HG02852 (cell line): Measurements from ENCODE around the gene KLHL40.

ENCODE experiments used
- ATAC-seq: cut with Tn5 transposase; IDR thresholded peaks from one replicate; pipeline ENCODE4 v1.9.1; 2021; ENCODE audit warnings: mild to moderate bottlenecking, moderate library complexity; ENCODE audit not compliant: unreplicated experiment

Gene KLHL40

DNA sequence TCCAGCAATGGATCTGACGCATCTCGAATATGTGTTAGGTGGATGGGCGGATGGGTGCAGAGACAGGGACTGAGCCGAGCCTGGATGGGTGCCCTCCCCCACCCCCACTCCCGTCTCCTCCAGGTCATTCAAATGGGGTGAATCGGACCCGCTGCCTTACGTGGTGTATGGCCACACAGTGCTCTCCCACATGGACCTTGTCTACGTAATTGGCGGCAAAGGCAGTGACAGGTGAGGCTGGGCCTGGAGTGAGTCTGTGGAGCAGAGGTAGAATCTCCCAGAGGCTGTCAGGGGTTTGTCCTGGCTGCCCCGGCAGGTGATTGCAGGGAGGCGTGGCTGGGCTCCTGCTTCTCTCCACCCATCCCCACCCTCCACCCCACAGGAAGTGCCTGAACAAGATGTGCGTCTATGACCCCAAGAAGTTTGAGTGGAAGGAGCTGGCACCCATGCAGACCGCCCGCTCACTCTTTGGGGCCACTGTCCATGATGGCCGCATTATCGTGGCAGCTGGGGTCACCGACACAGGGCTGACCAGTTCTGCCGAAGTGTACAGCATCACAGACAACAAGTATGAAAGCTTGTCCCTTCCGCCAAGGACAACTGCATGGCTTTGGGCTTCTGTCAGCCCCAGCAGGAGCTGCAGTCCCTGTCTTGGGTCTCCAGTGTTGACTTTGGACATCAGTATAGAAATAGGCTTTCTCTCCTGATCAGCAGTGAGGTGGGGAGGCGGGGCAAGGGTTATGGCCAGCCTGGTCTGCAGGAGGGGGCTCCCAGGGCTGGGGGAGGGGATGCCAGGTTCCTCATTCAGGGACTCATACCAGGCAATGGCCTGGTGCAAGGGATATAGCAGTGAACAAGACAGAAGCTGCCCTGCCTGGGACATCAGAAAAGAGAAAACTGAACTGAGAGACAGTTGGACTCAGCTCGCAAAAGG lies 3.4 kb downstream of the KLHL40 start:
- no peak for ATAC-seq

DNA sequence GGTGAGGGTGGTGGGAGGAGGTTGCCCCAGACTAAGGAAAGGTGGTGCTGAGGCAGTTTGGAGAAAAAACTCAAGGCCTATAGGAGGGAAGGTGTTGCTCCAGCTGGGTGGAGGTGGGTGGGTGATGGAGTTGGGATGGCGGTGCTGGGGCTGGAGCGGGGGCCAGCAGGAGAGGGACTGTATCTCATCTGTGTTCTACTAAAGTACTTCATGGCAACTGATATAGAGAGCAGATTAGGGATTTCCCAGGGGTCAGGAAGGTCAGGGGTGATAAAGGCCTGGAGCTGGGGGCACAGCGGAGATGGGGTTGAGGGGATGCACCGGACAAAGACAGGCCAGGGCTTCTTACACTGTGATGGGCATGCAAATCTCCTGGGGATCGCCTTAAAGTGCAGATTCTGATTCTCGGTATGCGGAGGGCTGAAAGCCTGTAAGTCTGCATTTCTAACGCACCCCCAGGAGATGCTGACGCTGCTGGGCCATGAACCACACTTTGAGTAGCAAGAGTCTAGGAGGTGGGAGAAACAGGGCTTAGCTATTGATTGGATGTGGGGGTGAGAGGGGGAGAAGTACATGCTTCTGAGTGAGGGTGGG lies 4.2 kb downstream of the KLHL40 start:
- no peak for ATAC-seq

DNA sequence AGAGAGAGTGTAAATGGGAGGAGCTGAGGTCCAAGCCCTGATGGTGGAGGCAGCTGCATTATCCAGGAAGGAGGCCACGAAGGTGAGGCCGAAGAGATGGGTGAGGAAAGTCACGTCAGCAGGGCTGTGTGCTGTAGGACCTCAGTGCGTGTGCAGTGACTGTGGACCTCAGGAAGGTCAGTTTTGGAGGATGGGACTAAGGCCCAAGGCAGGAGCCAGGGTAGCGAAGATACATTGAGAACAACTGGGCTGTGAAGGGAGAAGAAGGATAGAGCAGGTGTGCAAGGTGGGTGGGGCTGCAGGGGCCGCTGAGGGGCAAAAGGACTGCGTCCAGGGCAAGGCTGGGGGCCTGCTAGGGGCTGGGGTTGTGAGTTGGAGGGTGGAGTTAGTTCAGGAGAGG lies 4.9 kb downstream of the KLHL40 start:
- no peak for ATAC-seq

DNA sequence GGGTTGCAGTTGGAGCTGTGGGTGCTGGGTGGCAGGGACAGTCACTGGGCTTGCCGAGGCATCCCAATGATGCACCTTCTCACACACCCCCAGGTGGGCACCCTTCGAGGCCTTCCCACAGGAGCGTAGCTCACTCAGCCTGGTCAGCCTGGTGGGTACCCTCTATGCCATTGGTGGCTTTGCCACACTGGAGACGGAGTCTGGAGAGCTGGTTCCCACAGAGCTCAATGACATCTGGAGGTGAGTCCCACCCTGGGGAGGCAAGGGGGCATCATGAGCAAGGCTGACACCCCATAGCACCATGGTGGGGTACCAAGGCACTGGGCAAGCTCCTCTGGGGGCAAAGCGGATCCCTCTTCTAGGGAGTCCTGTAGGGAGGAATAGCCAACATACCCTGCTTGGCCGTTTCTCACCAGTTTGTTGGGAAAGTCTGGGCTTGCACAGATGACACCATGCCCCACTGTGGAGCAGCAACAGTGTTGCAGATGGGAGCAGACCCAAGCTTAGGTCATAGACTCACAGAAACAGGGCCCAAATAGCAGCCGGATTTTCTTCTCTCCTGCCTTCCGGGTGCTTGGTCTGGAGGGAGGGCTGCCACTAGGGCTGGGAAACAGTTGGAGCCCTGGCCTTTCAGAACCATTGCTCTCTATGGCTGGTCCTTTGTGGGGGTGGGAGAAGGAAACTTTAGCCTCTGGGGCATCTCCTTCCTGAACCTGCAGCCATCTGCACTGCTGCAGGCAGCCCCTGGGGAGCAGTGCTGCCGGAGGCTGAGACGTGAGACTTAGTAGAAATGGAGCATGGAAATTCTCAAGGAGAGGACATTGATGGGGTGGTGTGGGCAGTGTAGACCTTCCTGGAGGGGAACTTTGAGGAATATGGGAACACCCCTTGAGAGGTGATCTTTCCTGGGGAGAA lies 5.7 kb downstream of the KLHL40 start:
- no peak for ATAC-seq

DNA sequence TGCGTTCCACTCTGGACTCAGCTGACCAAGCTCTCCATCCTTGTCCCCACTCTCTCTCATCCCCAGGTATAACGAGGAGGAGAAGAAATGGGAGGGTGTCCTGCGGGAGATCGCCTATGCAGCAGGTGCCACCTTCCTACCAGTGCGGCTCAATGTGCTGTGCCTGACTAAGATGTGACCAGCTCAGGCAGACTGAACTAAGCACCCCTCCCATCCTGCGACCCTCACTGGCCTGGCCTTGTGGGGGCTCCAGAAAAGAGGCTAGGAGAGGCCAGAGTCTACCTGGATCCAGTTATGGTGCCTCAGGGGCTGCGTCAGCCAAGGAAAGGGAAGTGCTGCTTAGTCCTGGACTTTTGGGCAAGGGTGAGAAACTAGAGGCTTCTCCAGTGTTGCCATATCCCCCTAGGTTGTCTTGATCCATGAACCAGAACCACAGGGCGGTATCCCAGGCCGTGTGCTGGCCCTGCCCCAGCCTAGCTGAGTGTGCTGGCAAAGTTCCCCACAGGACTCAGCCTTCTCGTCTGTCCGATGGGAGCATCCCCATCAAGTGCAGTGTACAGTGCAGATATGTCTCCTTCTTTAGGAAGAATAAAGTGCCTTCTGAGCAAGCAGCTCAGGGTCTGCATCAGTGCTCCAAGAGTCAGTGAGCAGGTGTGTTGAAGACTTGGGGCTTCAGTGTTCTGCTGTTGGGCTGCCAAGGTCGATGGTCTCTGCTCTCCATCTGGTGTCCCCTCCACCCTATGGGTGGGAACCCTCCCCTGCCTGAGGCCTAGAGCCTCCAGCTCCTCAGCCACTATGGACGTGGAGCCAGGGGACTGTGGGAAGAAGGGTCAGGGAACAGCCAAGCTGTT lies 6.7 kb downstream of the KLHL40 start:
- no peak for ATAC-seq

DNA sequence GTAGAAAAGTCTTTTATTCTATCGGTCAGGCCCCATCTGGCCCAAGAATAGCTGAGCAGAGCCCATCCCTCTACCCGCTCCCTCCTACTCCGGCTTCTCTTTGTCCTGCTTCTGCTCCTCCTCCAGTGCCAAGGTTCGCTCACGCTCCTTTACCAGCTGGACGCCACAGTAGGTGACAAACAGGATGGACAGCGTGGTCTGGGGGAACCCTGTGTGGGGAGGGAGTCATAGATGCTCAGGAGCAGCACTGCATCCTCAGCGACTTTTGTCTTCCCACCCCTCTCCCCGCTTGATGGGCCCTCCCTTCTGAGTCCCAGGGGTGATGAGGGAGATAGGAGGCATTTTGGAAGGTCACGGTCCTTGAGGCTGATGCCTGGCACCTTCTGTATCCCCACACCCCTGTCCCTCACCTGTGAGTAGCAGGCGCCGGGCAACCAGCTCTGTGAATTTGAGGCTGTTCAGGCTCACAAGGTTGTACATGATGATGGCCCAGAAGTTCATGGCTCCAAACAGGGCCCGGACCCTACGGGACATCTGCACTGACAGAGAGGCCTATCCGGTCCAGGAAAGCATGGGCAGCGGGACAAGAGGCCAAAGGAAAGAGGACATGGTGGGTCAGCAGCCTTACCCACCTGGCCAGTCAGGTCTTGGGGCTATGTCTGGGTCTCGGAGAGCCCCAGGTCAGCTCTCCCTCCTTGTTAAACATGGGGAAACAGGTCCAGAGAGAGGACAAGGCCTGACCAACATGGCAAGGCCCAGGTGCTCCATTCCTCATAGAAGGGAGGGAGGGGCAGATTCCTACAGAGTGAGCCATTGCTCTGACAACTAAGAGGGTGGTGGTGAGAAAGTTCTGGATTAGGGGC lies 7.6 kb downstream of the KLHL40 start:
- ATAC-seq, result no peak

DNA sequence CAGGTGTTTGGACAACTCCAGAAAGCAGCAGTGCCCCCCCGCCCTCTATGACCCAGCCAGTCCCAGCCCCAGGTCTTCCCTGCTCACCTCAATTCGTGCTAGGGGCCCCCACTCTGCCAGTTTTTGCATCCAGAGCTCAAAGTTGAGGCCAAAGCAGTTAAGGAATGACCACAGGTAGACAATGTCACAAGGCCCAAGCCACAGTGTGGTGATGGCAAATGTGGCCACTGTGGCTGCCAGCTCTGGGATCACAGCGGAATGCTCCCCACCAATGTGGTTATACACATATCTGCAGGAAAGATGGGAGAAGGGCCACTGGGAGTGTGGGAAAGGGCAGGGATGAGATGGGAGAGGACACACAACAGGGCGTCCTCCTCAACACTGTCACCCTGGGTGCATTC lies 8.2 kb downstream of the KLHL40 start:
- ATAC-seq, result no peak

DNA sequence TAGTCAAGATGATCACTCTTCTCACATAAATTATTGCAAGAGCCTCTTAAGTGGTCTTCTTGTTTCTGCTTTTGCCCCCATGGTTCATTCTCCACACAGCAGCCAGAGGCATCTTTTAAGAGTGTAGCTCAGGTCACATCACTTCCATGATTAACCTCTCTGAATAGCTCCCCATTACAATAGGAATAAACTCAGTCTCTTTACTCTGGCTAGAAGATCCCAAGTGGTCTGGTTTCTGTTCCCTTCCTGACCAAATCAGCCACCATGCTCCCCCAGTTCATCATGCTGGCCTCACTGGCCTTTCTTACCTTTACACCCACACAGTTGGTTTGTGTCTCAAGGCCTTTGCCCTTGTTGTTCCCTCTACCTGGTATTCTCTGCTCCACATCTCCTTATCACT lies 9.0 kb downstream of the KLHL40 start:
- no peak for ATAC-seq

DNA sequence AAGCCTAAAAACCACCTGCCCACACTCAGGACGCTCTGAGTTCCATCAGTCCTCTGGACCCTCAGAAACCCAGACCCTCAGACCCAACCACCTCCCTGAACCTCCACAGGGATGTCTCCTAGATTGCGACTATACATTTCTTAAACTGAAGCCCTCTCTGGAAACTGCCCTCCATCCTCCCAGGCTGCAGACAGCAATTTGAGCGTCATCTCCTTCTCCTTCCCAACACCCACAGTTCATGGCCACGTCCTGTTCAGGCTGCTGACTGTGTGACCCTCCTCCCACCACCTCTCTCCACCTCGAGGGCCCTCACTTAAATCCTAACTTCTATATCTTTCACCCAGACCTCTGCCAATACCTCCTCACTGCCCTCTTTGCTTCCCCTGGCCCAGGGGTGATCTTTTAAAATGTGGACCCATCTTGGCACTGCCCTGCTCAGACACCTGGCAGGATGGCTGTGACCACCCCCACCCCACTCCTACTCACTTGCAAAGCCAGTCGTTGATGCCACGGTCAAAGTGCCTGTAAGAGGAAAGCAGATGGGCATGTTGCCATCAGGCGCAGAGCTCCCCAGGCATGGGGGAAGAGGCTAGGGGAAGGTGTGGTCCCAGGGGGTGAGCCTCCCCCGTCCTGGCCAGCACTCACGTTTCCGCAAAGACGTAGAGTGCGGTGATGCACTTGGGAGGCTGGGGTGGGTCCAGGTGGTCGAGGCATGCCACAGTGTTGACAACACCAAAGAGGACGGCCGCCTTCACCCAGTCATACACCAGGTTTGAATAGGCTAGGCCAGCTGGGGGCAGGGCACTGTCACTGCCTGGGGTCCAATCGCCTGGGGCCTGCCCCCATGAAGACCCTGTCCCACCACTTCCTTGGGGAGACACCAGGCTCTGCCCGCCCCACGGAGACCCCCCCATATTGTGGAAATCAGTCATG lies 11.3 kb downstream of the KLHL40 start:
- ATAC-seq, result no peak

DNA sequence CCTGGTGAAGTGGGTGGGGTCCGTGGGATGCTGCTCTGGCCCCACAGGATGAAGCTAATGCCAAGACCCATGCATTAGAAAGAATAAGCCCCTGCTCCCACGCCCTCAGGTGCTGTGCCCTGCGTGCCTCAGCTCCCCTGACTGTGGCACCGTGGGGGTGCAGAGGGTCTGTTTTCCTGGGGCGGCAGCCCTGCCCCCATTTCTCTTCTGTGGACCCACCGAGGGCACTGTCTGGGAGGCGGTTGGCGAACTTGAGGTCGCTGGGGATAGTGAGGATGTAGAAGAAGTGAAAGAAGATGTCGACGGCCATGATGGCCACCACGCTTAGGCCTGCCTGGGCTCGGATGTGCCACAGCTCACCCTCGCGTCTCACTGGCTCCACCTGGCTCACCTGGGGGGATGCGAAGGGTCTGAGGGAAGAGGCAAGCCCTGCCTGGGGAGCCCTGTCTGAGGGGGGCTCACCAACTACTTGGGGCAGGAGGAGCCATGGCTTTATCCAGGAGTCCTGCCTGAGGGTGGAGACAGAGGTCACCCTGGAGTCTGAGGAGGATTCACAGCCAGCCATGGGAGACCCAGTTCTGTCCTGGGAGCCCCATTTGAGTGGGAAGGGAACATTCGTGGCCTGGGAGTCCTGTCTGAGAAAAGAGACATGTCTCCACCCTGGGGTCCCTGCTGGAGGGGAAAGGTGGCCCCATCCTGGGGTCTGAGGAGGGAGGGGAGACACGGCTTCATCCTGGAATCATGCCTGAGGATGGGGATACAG lies 12.1 kb downstream of the KLHL40 start:
- ATAC-seq, result no peak

DNA sequence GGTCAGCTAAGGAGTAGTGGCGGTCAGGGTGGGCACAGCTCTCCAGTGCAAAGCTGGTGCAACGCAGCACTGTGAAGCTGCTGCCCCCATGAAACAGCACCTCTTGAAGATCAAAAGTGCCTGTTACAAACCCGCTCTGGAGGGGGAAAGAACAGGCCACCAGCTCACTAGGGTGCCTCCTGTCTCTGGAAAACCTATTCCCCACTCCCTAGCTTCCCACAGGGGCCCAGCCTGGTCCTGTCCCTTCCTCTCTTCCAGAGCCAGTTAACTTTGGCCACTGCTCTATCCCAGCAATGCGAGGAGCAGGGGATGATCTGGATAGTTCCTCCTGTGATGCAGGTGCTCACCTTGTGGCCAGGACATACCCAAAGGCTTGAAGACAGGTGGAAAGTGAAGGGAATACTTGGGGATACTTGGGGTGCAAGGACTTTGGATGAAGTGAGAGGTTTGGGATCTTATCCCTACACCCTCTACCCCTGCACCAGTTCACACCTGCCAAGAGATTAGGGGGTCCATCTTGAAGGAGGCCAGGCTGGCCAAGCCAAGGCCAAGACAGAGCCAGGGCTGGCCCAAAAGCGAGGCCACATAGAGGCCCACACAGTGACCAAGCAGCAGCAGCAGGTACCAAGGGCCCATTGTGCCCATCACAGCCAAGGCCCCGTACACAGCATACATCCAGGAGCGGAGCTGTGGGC lies 13.0 kb downstream of the KLHL40 start:
- no peak for ATAC-seq

DNA sequence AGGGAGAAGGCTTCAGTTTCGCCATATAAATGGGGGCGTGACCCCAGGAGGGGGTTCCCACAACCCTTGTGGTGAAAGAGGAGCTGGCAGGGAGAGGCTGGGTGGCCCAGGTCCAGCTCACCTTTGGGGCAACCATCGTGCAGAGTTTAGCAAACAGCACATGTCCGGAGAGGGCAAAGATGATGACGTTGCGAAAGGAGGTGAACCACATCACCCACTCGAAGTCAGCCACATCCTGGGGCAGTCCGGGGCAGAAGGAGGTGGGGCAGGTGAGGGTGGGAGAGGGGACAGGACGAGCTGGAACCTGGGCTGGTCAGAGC lies 13.5 kb downstream of the KLHL40 start:
- no peak for ATAC-seq

DNA sequence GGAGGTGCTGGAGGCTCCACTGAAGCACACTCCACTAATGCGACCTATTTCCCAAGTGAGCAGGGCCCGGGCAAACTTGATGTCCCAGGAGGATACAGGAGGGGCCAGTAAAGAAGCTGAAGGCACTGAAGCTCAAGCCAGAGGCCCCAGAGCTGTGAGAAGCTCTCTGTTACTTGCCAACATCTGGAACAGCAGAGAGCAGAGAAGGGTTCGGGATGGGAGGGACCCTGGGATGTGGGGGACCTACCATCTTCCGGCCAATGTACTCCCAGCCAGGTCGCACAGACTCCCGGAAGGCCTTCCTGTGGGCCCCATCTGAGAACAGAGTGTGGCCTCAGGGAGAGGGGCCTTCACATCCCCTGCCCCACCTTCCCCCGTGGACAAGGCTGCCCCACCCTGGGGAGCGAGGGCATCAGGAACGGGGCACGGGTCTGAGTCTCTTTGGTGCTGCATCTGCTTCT lies 14.2 kb downstream of the KLHL40 start:
- no peak for ATAC-seq

DNA sequence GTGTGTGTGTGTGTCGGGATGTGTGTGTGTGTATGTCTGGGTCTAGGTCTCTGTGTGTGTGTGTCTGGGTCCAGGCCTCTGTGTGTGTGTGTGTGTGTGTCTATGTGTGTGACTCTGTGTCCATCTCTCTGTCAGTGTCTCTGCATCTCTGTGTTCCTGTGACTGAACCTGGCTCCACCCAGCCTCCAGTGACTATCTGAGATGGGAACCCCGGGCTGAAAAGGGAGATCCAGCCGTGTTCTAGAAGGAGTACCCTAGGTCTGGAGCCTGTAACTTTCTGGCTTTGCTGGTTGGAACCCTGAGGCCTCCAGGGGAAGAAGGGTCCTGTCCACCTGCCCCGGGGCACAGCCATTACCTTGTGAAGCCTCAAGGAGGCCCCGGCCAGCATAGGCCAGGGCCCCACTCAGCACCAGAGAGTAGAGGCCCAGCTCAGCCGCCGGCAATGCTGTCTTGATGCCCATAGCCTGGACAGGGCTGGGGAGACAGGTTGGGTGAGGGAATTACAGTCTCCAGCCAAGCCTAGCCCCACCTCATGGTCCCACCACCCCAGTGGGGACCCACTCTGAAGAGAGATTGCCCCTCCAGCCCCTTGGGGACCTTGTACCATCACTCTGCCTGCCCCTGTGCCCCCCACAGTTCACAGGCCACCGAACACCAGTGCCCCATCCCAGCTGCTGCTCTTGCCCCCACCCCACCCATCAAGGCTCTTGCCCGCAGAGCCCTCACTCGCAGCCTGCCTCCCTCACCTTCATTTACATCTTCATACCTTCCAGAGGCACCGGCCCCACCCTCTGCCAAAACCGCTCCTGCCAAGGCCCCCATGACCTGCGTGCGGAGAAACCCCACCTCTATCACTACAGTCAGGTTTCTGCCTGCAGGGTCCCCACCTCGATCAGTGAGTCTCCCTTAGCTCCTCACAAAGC lies 15.3 kb downstream of the KLHL40 start:
- no peak for ATAC-seq

DNA sequence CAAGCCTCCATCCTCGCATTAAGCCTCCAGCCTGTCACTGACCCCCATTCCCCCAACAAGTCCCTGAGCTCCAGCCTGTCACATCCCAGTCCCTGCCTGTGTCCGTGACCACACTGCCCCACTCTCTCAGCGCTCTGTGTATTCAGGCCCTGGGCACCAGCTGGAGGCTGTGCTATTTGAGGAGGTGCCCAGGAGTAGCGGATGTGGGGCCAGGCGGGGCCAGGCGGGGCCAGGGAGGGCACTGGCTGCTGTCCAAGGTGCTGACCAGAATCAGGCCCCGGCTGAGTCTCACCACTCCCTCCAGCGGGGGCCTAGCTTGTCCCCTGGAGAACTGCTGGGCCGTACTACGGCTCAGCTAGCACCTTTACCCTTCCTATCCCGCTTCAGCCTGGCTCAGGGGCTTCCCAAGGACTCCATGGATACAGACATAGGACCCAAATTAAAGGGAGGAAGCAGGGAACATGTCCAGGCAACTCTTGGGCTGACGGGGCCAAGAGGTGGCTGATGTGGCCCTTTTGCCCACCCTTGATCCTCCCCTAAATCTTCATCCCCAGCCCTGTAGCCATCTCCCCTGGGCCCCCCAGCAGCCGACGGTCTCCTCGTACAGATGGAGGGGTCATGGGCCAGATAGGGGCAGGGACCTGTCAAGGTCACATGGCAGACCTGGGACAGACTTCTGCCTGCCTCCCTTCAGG lies 16.2 kb downstream of the KLHL40 start:
- no peak for ATAC-seq
